Iris pigment epithelial cell (primary cell): ENCODE data around the gene NKAIN4.
"Not testable (repeated sequence)": the region's sequence is repeated elsewhere in the genome, so short reads cannot be mapped to it uniquely, and the experiment has no call there.

ENCODE experiments used
- DNase-seq: peaks from one replicate; pipeline ENCODE4 v3.0.0-alpha.2; 2011; ENCODE audit warnings: low read depth

The NKAIN4 gene

DNA sequence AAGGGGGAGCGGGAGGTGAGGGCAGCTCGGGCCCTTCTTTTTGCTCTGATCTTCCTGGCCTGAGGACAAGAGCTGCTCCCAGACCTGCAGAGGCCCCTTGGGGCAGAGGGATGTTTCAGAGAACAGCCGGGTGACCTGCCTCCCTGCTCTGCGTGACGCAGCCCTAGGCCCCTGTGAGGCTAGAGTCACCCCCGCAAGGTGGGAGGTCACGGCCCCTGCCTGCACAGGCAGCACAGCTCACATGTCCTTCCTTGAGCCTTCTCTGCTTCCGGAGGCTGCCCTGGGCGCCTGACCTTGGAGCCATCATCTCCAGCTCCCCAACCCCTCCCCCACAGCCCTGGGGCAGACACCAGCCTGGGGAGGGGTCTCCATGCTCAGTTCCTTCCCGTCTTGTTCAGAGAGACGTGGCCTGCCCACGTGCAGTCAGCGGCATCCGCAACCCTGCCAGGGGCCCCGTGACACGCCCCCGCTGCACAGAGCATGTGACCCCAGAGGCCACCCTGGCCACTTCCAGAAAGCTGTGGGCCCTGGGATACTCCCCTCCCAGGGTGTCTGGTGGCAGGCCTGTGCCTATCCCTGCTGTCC is 18.8 kb downstream of the NKAIN4 start, which contains the start of gene BIRC7:
BIRC7 (plus strand) TSS at position 507 of the 585 bp plus-strand sequence. CDS start 192 bp downstream, outside the sequence.
- no peak for DNase-seq

DNA sequence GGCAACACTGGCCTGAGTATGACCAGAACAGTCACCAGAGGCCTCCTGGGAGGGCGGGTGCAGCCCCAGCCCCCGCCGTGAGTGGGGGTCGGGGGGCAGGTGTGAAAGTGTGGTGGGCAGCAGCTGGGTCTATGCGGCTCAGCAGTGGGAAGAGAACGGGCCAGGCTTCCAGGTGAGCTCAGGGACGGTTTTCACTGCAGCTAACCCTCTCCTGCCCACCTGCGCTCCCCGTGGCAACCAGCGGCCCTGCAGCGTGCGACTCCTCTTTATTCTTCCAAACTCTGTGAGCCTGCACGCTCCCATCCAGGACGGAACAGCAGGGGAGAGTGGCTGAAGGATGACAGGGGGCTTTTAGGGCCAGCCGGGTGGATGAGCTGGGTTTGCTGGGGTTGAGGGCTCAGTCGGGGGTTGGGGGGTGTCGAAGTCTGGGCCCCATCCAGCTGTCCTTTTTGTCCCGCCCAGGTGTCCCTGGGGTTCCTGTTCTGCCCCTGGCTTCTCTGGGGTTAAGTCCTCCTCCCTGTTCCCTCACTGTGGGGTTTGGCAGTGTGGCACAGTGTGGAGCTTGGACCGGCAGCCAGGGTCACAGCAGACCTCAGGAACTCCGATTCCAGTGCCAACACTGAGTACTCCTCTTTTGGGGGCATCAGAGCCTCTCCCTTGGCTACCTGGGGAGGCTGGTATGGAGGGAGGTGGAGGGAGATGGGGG is 19.4 kb downstream of the NKAIN4 start:
- DNase-seq = peak; percentile 18

DNA sequence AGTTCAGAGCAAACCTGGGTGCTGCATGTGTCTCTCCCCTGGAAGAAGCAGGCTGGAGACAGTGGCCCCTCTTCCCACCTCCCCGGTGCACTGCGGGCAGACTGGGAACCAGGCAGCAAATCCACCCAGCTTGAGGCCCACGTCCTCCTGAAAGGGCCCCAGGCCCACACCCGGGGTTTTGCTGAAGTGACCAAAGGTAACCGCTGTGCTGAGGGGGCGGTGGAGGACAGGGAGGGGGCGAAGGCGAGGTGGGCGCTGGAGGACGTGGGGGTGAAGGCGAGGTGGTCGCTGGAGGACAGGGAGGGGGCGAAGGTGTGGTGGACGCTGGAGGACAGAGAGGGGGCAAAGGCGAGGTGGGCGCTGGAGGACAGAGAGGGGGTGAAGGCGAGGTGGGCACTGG is 20.3 kb downstream of the NKAIN4 start:
- DNase-seq = no peak

DNA sequence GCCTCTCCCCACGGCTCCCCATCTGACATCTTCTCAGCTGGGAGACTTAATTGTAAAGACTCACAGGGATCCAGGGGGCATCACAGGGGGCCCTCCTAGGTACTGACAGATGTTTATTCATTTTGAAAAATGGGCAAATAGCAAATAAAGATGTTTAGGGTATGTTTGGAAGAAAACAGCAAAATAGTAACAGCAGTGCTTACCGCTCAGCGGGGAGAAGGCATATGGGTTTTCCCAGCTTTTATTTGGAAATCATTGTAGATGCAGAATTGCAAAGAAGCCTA is 21.3 kb downstream of the NKAIN4 start:
- no peak for DNase-seq

DNA sequence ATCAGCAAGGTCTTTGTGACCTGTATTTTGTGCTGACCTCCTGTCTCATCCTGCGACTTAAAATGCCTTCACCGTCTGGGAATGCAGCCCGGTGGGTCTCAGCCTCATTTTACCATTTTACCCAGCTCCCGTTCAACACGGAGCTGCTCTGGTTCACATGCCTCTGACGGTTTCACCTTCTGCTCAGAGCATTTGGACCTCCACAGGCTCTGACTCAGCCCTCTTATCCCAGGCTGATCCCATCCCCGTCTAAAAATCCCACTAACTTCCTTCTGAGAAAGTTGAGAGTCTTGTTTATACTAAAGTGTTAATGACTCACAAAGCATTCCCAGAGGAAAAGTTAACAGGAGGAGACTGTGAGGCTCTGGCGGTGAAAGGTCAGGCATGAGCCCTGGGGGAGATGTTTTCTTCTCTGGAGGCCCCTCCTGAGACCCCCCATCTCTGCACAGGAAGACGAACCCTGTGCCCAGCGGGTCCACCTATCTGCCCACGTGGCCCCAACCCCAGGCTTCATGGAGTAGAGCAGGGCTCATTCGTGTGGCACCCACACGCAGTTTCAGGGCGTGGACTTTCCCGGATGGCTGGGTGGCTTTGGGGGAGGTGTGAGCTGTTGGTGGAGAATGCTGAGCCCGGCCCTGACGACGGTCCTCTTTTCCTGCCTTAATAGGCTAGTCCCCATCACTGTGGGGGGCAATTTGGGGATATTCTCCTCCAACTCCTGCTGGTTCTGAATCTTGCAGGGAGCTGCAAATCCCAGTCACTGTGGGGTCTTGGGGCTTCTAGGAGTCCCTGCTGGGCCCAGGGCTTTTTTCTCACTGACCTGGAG is 21.8 kb downstream of the NKAIN4 start:
- peak; percentile 83 for DNase-seq

DNA sequence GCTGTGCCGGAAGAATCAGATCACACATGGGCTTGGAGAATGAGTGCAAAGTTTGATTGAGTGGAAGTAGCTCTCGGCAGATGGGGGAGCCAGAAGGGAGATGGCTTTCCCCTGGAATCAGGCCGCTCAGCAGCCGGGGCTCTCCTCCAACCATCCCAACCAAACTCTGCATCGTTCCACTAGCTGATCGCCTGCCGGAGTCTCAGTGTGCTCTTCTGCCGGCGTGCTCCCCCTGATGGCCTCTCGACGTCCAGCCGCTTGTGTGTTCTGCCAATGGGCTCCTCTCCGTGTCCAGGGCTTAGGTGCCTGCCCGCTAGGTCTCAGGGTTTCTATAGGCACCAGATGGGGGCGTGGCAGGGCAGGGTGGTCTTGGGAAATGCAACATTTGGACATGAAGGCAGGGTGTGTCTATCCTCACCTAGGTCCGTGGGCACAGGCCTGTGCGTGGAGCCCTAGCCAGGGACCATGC is 23.4 kb downstream of the NKAIN4 start:
- DNase-seq = peak; percentile 77

DNA sequence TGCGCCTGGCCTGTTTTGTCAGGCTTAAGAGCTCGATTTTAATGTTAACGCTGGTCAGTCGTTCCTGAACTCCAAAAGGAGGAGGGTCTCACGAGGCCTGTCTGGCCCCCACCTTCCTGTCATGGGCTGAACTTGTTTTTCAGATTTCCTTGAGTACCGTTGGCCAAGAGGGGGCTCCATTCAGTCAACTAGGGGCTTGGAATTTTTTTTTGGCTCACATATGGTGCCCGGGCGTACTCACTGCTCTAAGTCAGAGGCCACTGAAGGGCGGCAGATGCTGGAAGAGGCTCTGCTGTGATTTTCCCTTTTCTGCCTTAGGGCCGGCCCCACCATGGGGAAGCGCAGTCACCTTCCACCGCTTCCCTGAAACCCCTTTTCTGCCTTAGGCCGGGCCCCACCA is 25.5 kb downstream of the NKAIN4 start:
- no peak for DNase-seq

DNA sequence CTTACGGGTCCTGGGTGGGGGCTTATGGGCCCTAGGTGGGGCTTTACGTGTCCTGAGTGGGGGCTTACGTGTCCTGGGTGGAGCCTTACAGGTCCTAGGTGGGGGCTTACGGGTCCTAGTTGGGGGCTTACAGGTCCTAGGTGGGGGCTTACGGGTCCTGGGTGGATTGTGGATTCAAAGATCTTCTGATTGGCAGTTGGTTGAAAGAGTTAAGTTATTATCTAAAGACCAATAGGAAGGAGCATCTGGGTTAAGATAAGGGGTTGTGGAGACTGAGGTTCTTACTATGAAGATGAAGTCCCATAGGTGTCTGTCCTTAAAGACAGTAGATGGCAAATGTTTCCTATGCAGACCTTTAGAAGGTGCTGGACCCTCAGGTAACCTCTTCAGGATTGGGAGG is 27.0 kb downstream of the NKAIN4 start:
- DNase-seq = no peak

DNA sequence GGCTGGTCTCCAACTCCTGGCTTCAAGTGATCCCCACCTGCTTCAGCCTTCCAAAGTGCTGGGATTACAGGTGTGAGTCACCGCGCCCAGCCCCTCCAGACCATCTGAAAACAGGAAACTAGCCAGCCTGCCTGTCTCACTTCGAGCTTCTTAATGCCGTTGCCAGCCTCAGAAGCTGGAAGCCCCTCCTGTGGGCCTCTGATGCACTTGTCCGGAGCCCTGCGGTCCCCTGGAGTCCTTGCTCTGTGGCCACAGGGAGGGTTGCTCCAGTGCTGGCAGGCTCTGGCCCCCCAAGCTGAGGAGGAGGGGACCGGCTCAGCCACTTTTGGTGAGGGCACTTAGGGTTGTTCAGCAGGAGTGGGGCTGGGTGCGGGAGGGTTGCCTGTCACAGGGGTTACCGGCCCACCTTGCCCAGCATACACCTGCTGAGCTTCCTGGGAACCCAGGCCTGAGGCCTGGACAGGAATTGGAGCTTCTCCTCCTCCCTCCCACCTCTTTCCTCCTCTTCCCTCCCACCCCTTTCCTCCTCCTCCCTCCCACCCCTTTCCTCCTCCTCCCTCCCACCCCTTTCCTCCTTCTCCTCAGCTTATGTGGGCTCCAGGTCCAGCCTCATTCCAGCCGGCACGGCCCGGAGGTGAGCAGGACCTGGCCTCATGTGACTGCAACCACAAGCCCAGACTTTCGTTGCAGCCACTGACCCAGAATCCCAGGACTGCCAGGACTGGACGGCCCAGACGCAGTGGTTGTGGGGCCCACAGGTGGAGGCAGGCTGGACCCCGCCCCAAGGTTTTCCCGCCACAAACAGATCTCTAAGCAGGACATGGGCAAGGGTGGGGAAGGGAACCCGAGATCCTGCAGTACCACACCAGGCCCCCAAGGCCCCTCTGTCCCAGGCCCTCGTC is 28.0 kb downstream of the NKAIN4 start:
- no peak for DNase-seq

DNA sequence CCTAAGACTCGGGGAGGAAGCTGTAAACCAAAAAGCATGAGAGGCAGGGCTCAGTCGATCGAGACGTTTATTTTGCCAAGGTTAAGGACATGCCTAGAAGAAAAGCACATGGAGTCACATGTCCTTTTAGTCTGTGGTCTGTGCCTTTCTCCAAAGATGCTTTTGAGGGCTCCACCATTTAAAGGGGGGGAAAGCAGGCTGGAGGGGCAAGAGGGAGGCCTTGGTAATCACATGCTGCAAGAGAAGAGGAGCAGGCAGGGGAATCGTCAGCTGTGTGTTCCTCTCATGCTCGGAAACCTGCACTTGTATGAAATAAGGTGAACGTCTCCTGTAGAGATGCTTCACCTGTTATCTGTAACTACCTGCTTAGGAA is 29.2 kb downstream of the NKAIN4 start:
- no peak for DNase-seq

DNA sequence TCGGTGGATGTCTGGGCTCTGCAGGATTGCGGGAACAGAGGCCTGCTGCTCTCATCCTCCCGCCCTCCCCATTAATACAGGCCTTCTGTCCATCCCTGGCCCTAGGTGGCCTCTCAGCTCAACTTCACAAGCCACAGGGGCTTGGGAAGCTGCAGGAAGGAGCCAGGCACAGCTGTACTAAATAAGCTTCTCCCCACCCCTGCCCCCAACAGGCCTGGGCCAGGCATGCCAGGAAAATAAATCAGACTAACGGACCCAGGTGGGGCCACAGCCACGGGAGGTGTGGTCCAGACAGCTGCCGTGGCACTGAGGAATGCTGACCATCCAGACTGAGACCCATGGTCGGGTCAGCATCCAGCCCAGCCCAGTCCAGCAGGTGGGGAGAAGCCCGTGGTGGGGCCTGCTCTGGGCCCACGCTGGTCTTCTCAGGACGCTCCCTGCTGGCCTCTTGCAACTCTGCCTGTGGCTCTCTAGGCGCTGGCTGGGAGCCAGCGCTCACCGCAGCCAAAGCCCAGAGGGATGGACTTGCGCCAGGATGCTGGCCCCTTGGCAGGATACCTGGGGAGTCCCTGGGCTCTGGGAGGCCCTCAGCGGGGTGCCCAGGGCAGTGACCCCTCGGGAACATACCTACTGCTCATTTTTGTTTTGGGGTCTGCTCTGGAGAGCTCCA is 29.7 kb downstream of the NKAIN4 start:
- peak; percentile 65 for DNase-seq

DNA sequence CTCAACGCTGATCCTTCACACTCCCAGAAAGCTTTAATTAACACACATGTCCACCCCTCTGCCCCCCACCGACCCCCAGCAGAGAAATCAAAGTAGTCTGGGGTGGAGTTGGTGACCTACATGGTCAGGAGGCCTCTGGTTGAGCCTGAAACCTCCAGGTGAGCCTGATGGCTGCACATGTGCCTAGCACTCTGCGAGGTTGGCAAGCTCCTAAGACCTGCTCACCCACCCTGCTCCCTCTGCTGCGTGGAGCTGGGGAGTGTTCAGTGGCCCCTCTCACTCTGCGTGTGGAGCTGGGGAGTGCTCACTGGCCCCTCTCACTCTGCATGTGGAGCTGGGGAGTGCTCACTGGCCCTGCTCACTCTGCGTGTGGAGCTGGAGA is 30.4 kb downstream of the NKAIN4 start:
- DNase-seq = no peak

DNA sequence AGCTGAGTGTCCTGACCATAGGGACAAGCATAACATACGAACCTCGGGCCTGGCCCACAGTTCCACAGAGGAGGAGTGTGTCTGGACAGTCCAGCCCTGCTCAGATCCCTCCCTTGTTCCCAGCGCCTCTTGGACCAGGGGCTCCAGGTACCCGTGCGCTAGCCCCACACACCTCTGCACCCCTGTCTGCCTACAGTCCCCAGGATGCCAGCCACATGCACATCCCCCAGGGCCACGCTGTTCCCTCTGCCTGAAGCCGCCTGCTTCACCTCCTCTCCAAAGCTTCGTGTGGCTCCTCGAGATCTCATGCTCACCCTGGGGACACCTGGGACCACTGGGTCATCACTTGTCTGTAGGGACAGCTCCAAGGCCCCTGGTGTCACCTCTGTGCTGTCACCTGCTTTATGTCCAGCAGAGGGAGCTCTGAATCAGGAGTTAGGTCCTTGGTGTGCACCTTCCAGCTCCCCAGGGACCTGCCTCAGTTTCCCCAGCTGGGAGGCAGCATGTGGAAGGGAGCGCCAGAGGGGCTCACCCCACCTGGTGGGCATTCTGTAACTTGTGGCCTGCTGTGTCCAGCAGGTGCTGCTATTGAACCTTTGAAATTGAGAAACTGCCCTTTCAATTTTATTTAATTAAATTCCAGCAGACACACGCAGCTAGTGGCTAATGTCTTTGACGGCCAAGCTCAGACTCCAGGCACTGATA is 31.0 kb downstream of the NKAIN4 start:
- DNase-seq = peak; percentile 26

DNA sequence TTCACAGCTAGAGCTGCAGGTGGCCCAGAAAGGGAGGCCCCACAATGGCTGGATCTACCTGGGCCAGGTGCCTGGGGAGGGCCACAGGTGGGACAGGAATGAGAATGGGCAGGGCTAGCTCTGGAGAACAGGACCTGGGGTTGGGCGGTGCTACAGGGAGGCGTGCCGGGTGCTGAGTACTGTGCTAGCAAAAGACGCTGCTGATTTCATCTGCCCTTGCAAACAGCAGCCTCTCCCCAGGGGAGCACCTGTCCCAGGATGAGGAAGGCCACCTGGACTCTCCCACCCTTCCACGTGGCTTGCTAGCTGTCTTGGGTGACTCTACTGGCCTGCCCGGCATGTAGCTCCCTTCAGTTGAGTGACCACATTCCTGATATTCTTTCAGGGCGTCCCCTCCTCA is 31.7 kb downstream of the NKAIN4 start:
- no peak for DNase-seq

DNA sequence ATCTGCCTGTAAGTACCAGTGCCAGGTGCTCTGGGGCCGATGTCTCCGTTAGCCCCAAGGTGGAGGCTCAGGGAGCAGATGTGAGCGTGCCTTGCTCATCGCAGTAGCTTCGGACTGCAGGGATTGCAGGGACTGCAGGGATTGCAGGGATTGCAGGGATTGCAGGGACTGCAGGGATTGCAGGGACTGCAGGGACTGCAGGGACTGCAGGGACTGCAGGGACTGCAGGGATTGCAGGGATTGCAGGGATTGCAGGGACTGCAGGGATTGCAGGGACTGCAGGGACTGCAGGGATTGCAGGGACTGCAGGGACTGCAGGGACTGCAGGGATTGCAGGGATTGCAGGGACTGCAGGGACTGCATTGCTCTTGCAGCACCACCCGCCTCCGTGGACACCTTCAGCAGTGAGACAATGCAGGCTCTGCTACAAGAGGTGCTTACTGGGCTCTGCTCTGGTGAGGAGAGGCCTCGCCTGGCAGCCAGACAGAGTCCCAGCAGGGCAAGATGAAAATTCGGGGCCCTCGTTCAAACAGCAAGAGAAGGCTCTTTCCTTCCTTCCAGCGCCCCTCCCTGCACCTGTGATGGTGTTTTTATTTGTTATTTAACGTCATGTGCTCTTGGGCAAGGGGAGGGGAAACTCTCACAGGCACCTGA is 32.7 kb downstream of the NKAIN4 start:
- DNase-seq = not testable (repeated sequence)

DNA sequence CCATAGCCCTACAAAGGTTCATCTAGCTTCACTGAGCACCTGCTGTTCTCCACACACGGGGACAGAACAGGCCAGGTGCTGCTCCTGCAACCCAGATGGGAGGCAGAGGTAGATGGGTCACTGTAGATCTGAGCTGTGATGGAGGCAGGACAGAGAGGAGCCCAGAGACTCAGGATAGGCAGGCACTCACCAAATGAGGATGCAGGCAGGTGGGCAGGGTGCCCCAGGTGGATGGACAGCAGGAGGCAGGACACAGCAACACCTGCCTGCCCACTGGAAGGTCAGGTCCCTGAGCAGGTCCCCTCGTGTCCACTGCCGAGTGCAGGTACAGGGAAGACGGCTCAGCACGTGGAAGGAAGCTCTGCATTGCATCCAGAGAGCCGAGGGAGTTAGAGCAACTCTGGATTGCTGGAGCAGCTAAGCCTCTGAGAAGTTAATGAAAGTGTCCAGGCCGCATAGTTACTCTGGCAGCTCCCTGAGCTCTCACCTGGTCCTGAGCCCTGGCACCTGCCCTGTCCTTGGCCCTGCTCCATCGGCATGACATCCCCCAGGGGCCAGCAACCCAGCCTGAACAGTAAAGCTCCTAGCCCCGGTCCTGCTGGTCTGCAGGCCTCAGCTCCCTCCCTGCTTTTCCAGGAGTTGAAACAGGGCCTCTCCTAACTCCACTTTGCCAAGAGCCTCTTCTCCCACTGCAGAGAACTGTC is 33.4 kb downstream of the NKAIN4 start:
- DNase-seq = no peak

DNA sequence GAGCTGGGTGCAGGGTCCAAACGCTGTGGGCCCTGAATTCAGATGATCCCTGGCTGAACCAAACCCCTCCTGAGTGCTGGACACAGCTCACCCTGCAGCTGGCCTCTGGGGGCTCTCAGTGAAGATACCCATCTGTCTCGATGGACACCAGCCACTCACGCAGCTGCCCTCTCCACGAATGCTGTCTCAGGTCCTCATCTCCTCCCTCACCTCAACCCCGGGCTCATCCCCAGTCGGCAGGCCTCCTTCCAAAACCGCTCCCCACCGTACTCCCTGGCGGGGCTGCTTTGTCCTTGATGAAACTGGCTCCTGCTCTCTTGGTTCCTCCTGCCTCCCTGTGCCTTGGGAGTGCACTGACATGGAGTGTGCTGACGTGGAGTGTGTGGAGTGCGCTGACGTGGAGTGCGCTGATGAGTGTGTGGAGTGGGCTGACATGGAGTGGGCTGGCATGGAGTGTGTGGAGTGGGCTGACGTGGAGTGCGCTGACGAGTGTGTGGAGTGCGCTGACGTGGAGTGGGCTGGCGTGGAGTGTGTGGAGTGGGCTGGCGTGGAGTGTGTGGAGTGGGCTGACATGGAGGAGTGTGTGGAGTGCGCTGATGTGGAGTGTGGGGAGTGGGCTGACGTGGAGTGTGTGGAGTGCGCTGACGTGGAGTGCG is 34.3 kb downstream of the NKAIN4 start:
- DNase-seq = no peak

DNA sequence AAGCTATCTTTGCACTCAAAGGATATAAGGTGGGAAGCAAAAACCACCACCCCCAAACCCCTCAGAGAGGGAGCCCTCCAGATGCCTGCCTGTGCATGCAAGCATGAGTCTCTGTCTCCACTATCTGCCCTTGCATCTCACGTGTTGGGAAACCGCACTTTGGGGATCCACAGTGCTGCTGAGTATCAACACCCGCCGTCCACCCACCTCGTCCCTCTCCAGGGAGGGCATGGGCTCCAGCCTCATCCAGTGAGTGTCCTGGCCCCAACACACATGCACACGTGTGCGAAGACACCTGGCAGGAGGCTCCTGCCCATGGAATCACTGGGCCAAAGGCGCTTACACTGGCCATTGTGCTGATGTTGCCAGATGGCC is 34.8 kb downstream of the NKAIN4 start:
- no peak for DNase-seq

DNA sequence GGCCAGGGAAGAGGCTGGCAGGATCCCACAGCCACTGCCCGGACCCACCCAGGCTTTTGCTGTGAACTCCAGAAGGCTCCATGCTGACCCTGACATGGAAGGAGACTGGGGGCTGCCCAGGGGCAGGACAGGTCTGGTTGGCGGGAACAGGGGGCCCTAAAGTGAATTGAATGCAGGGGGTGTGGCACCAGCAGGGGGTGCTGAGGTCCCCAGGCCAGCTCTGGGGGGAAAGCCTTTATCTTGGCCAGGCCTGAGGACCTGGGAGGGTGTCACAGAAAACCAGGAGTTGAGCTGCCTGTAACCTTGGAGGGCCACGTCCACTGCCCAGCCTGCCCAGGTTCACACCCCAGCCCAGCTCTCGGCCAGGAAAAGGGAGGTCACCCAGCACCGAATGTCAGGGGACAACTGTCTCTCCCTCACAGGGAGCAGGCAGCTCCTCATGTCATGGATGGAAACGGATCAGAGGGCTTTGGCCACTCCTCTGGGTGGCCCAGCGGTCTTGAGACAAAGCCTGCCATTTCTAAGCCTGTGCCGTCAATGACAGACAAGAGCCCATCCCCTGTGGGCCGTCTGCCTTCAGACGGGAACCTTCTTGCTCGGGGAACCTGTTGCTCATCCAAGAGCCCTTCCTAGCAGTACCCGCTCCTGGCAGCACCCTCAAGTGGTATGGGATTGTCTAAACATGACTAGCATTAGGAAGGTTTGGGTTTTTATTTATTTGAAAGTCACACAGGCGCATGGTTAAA is 35.4 kb downstream of the NKAIN4 start:
- no peak for DNase-seq
